Measurements from ENCODE around the gene LRRC59. TPM values are rescaled to one million over a fixed set of nuclear protein-coding genes. Genes with fewer than 3 reads are reported as not detected.

The LRRC59 gene
- total and polyA plus RNA-seq, 2 donors (not counting 1 experiment from before 2014, with no cell fraction given): 27.7 to 31.2 TPM

DNA sequence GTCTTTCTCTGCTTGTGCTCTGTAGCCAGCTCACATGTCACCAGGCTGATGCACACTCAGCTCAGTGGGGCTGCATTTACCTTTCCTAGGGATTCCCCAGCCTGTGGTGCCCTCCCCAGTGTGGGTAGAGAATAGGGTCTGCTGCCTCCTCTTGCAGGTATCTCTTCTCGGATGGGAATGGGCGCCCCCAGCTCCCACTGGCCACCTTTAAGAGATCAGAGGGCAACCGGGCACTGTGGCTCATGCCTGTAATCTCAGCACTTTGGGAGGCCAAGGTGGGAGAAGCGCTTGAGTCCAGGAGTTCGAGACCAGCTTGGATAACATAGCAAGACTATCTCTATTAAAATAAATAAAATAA, 48.1 kb downstream of the LRRC59 start:
- ChIA-PET CTCF (interaction anchor here (5.7 kb wide), 1 partner anchor 13 kb away, joined by 29 read pairs; no protein-coding TSS in a partner anchor), POLR2A (no interaction called here)

DNA sequence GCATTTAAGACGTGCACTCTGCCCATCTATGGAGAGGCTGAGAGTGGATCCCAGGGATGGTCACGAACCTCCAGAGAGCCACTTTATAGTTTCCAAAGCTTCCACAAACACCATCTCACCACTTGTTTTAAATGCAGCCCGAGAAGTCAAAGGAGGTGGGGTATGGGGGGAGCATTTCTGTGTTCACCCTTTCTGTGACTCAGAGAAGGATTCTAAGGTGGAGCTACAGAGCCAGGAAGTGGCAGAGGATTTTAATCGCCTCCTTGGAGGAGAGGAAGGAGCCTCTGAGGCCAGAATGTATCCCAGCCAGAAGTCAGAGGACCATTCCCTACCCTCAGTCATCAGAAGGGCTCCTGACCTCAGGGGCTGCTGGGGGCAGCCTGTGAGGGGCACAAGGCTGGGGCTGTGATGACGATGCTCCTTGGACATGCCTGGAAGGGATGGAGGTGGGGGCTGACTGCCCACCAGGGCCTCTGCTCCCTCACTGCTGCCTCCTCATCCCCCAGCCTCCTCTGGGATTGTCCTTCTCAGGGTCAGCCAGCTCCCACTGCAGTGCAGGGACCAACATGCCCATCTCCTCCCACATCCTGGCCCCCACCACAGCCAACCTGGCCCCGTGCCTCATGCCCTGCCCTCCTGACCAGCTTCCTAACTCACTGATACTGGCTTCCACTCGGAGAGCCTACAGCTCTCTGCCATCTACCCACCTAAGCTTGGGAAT, 48.6 kb downstream of the LRRC59 start:
- WGBS (ENCODE audit: insufficient coverage): 98% methylated on average over 3 of the region's 7 CpGs
- Histone ChIP-seq H3K27ac (ENCODE audit: low read length in 2 of 2) (no peak overlapping the region), H2AFZ (ENCODE audit: insufficient read depth, low read depth, low read length, poor library complexity, severe bottlenecking) (no peak overlapping the region), H3K9ac (ENCODE audit: low read length) (no peak overlapping the region), H3K9me3 (ENCODE audit: control extremely low read depth in 1 of 3, control insufficient read depth in 2 of 3, insufficient read depth in 1 of 3, low read length in 2 of 3) (no peaks in the 10 kb centered on the region), H4K20me1 (ENCODE audit: control insufficient read depth, insufficient read depth, low read length, poor library complexity, severe bottlenecking) (no peaks in the 10 kb centered on the region), H3K27me3 (replicated peaks in 1 of 4; ENCODE audit: control extremely low read depth in 1 of 4, control insufficient read depth in 3 of 4, insufficient read depth in 4 of 4, low read length in 3 of 4) (no peaks in the 10 kb centered on the region), H3K36me3 (replicated peaks in 1 of 2; ENCODE audit: control extremely low read depth in 1 of 2, control insufficient read depth in 1 of 2, extremely low read depth in 1 of 2, insufficient read depth in 2 of 2, low read length in 1 of 2) (peaks cover 0 to 4% of the 10 kb centered on the region in 2 experiments), H3K4me3 (ENCODE audit: control extremely low read depth in 1 of 5, extremely low read depth in 1 of 5, insufficient read depth in 1 of 5, low read depth in 2 of 5, low read length in 4 of 5) (no peak overlapping the region), H3K79me2 (ENCODE audit: control insufficient read depth, insufficient read depth, low read length) (peaks cover 25% of the 10 kb centered on the region), H3K4me2 (replicated peaks; ENCODE audit: low read depth, low read length, poor library complexity, severe bottlenecking) (no peak overlapping the region), H3K4me1 (ENCODE audit: control insufficient read depth in 2 of 2, insufficient read depth in 2 of 2, low read length in 2 of 2) (peaks cover 10 to 21% of the 10 kb centered on the region in 2 donors)
- ChIA-PET CTCF (interaction anchor here (5.7 kb wide), 1 partner anchor 13 kb away, joined by 29 read pairs; no protein-coding TSS in a partner anchor), POLR2A (no interaction called here)
- DNase-seq (no peak), ATAC-seq (ENCODE audit: low read depth) (no peak)
- intact Hi-C loops (cut with micrococcal nuclease): no loop called here
- Mint-ChIP-seq H3K4me1 (peaks cover 36% of the 10 kb centered on the region), H3K9me3 (ENCODE audit: insufficient read depth) (no peaks in the 10 kb centered on the region), H3K27me3 (no peaks in the 10 kb centered on the region), H3K4me3 (peak overlapping the region; percentile 26), H3K27ac (no peak overlapping the region)
- no peak for TF ChIP-seq EZH2 (IDR thresholded peaks at IDR 0.05; ENCODE audit: borderline replicate concordance, insufficient read depth, low read depth, low read length, poor library complexity, severe bottlenecking)
- TF ChIP-seq, protein P1, sequence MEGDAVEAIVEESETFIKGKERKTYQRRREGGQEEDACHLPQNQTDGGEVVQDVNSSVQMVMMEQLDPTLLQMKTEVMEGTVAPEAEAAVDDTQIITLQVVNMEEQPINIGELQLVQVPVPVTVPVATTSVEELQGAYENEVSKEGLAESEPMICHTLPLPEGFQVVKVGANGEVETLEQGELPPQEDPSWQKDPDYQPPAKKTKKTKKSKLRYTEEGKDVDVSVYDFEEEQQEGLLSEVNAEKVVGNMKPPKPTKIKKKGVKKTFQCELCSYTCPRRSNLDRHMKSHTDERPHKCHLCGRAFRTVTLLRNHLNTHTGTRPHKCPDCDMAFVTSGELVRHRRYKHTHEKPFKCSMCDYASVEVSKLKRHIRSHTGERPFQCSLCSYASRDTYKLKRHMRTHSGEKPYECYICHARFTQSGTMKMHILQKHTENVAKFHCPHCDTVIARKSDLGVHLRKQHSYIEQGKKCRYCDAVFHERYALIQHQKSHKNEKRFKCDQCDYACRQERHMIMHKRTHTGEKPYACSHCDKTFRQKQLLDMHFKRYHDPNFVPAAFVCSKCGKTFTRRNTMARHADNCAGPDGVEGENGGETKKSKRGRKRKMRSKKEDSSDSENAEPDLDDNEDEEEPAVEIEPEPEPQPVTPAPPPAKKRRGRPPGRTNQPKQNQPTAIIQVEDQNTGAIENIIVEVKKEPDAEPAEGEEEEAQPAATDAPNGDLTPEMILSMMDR (IDR thresholded peaks at IDR 0.05): no peak

More for the DNA sequence above, 48.1 kb downstream of the LRRC59 start:
- no peaks in the 10 kb centered on the region for H4K20me1 ChIP-seq (ENCODE audit: control insufficient read depth, insufficient read depth, low read length, poor library complexity, severe bottlenecking)
- TF ChIP-seq EZH2 (IDR thresholded peaks at IDR 0.05; ENCODE audit: borderline replicate concordance, insufficient read depth, low read depth, low read length, poor library complexity, severe bottlenecking): no peak
- TF ChIP-seq, protein P1 (IDR thresholded peaks at IDR 0.05): no peak
- Mint-ChIP-seq H3K4me3 (peak overlapping the region; percentile 16), H3K4me1 (peaks cover 36% of the 10 kb centered on the region), H3K27ac (no peak overlapping the region), H3K27me3 (no peaks in the 10 kb centered on the region), H3K9me3 (ENCODE audit: insufficient read depth) (no peaks in the 10 kb centered on the region)
- no peak for ATAC-seq (ENCODE audit: low read depth)
- H3K4me3 ChIP-seq (ENCODE audit: control extremely low read depth in 1 of 5, extremely low read depth in 1 of 5, insufficient read depth in 1 of 5, low read depth in 2 of 5, low read length in 4 of 5): no peak overlapping the region
- no peak overlapping the region for H3K27ac ChIP-seq (ENCODE audit: low read length in 2 of 2)
- peaks cover 0 to 9% of the 10 kb centered on the region in 2 experiments for H3K36me3 ChIP-seq (replicated peaks in 1 of 2; ENCODE audit: control extremely low read depth in 1 of 2, control insufficient read depth in 1 of 2, extremely low read depth in 1 of 2, insufficient read depth in 2 of 2, low read length in 1 of 2)
- H3K4me2 ChIP-seq (replicated peaks; ENCODE audit: low read depth, low read length, poor library complexity, severe bottlenecking): no peak overlapping the region
- DNase-seq: no peak
- WGBS (ENCODE audit: insufficient coverage): no CpG with 5 or more reads among the region's 5 CpGs
- peaks cover 25% of the 10 kb centered on the region for H3K79me2 ChIP-seq (ENCODE audit: control insufficient read depth, insufficient read depth, low read length)
- H2AFZ ChIP-seq (ENCODE audit: insufficient read depth, low read depth, low read length, poor library complexity, severe bottlenecking): no peak overlapping the region
- peaks cover 10 to 21% of the 10 kb centered on the region in 2 donors for H3K4me1 ChIP-seq (ENCODE audit: control insufficient read depth in 2 of 2, insufficient read depth in 2 of 2, low read length in 2 of 2)
- intact Hi-C loops (cut with micrococcal nuclease): no loop called here
- H3K9me3 ChIP-seq (ENCODE audit: control extremely low read depth in 1 of 3, control insufficient read depth in 2 of 3, insufficient read depth in 1 of 3, low read length in 2 of 3): no peaks in the 10 kb centered on the region
- no peak overlapping the region for H3K9ac ChIP-seq (ENCODE audit: low read length)
- H3K27me3 ChIP-seq (replicated peaks in 1 of 4; ENCODE audit: control extremely low read depth in 1 of 4, control insufficient read depth in 3 of 4, insufficient read depth in 4 of 4, low read length in 3 of 4): no peaks in the 10 kb centered on the region

Measured in B cell (primary cell).